ENCODE measurements around the gene PDCL3.

DNA sequence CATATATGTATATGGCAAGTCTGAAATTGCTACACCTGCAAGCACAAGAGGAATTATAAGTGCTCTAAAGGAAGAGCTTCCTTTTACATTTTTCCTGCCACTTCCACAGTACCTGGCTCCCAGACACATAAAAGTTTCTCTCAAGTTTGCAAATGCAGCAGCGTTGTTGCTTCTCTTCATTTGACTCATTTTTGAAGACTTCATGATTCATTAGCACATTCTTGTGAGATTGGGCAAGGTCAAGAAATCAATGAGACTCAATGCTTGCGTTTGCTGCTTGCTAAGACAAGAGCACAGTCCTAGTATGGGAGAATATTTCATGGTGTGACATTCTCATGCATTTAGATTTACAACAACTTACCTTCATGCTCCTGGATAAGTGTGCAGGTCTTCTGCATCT is 42.6 kb upstream of the PDCL3 start:
- TF ChIP-seq NFRKB (IDR thresholded peaks at IDR 0.05) = no peak
- no peak for TF ChIP-seq SUZ12 (IDR thresholded peaks at IDR 0.05)
